GM19395 (cell line): Measurements from ENCODE around the gene MTAP.

Experiments
- ATAC-seq: cut with Tn5 transposase; IDR thresholded peaks from one replicate; pipeline ENCODE4 v1.9.1; 2021; ENCODE audit warnings: mild to moderate bottlenecking, moderate library complexity; ENCODE audit not compliant: unreplicated experiment

MTAP gene

DNA sequence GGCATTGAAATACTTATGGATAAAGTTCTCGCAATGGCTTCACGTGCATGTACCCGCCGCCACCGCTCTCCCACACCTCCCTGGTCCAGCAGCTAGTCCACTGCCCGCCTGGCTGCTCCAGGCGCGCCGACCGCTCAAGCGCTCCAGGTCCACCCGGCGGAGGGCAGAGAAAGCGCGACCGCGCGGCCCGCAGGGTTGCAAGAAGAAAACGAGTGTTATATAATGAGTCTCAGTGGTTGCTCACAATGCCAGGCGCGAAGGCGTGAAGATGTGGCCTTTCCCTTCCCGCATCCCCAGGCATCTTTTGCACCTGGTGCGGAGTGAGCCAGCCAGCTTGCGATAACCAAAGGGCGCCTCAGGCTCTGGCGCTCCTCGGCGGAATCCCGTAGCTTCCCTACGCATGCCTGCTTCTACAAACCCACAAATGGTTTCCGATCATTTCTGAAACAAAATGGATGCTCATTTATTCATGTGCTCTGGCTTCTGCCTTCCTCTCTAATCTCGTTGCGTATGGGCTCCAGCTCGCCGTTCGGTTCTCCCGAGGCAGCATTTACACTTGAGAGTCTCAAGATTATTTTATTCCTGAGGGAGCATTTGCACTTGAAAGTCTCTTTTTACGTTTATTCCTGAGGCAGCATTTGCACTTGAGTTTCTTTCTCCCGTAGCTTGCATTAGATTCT is 166.0 kb downstream of the MTAP start:
- ATAC-seq: no peak

DNA sequence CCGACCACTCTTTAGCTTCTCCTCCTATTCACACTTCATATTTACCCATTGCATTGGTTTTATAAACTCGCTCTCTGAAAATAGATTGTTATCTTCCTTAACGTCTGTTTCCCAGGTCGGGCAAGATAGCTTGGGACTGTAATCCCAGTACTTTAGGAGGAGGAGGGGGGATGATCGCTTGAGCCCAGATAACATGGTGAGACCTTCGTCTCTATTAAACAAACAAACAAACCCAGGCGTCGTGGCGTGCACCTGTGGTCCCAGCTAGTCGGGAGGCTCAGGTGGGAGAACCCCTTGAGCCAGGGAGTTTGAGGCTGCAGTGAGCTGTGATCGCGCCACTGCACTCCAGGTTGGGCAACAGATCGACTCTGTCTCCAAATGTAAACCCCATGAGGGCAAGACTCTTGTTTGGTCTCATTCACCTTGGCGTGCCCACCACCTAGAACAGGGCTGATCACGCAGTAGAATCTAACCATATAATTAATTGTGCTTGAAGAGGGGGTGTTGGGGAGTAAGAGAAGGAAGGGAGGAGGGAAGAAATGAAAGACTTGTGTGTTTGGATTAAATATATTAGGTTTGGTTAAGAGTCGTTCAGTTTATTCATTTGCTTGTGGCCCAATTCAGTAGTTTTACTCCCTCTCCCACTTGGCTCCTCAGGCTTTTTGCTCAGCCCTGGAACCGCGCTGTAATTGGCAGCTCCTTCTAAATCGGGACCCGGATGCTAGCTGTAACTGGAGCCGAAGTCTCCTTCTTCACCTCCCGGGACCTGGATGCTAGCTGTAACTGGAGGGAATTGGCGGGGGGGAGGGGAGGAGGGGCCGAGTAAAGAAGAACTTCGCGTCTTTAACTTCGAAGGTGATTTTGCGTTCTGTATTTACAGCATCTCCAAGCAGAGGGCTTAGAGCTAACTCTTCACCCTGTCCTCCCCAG is 166.8 kb downstream of the MTAP start:
- no peak for ATAC-seq

DNA sequence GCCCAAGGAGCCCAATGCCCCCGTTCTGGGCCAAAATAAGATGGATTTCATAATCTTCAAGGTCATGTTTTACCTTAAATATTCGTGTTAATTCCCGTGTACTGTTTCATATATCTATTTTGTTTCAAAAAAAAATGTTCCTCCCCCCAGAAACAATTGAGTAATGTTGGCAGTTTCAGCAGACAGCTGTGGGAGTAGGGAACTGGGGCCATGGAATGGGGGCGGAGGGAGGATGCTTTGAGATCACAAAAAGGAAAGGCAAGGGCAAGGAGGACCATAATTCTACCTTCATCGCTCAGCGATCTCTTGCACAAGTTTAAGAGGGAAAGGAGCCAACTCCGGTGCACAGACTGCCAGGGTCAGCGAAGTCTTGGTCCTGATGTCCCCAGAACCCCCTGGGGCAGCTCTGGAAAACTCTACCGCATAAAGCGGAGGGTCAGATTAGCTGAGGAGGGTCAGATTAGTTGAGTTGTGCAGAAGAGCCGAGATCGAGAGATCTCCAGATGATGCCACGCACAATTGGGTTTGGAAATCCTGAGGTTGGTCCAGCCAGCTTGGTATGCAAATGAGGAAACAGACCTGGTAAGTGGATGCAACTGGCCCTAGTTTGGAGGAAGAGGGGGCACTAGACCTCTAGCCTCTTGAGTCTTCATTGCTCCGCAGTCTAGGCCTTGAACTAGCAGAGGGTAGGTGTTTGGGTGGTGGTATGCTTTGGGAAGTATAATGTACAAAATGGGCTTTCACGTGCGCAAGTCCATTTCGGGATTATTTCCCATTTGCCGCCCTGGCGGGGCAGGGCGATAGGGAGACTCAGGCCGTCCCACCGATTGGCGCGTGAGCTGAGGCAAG is 167.7 kb downstream of the MTAP start:
- no peak for ATAC-seq

DNA sequence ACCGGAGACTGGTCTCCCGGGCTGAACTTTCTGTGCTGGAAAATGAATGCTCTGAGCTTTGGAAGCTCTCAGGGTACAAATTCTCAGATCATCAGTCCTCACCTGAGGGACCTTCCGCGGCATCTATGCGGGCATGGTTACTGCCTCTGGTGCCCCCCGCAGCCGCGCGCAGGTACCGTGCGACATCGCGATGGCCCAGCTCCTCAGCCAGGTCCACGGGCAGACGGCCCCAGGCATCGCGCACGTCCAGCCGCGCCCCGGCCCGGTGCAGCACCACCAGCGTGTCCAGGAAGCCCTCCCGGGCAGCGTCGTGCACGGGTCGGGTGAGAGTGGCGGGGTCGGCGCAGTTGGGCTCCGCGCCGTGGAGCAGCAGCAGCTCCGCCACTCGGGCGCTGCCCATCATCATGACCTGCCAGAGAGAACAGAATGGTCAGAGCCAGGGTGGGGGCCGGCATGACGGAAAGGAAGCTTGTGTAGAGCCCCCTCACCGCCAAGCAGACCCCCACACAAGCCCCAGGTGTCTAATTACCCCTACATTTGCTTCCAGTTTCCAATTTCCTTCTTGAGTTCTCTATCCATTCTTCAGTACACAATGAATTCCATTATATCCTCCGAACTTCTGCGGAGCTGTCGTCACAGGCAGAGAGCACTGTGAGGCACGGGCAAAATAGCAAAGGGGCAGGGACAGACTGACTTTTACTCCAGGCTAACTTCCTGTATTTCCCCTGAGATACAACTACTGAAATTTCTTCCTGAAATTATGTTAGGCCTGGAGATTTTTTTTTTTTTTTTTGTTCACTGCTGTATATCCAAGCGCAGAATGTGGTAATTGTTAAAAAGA is 168.6 kb downstream of the MTAP start:
- no peak for ATAC-seq

DNA sequence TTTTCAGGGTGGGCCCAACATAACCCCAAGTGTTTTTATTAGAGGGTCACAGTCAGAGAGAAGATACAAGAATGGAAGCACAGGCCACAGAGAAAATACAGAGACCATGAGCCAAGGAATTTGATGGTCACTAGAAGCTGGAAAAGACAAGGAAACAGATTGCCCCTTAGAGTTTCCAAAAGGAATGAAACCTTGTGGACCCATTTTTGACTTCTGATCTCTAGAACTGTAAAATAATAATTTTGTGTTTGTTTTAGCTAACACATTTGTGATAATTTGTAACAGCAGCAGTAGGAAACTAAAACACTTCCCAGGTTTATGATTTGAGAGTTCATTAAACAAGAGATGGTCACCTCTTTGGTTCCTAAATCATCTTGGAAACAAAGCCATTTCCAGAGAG is 169.9 kb downstream of the MTAP start:
- no peak for ATAC-seq

DNA sequence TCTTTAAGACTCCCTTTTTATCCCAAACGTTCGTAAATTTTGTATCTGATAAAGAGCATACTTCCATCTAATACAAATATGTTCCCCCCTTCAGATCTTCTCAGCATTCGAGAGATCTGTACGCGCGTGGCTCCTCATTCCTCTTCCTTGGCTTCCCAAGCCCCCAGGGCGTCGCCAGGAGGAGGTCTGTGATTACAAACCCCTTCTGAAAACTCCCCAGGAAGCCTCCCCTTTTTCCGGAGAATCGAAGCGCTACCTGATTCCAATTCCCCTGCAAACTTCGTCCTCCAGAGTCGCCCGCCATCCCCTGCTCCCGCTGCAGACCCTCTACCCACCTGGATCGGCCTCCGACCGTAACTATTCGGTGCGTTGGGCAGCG is 171.9 kb downstream of the MTAP start:
- no peak for ATAC-seq

DNA sequence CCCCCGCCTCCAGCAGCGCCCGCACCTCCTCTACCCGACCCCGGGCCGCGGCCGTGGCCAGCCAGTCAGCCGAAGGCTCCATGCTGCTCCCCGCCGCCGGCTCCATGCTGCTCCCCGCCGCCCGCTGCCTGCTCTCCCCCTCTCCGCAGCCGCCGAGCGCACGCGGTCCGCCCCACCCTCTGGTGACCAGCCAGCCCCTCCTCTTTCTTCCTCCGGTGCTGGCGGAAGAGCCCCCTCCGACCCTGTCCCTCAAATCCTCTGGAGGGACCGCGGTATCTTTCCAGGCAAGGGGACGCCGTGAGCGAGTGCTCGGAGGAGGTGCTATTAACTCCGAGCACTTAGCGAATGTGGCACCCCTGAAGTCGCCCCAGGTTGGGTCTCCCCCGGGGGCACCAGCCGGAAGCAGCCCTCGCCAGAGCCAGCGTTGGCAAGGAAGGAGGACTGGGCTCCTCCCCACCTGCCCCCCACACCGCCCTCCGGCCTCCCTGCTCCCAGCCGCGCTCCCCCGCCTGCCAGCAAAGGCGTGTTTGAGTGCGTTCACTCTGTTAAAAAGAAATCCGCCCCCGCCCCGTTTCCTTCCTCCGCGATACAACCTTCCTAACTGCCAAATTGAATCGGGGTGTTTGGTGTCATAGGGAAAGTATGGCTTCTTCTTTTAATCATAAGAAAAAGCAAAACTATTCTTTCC is 172.4 kb downstream of the MTAP start:
- peak; percentile 66 for ATAC-seq

DNA sequence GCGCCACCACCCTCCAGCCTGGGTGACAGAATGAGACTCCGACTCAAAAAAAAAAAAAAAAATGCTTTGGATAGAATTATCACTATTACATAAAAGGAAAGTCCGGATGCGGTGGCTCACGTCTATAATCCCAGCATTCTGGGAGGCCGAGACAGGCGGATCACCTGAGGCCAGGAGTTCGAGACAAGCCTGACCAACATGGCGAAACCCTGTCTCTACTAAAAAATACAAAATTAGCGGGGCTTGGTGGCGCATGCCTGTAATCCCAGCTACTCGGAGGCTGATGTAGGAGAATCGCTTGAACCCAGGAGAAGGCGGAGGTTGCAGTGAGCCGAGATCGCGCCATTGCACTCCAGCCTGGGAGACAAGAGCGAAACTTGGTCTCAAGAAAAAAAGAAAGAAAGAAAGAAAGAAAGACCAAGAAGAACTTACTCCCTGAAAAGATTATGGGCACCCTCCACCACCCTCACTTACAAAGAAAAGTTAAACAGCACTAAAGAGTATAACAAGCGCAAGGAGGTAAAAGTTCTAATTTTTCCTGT is 174.0 kb downstream of the MTAP start:
- ATAC-seq: no peak

DNA sequence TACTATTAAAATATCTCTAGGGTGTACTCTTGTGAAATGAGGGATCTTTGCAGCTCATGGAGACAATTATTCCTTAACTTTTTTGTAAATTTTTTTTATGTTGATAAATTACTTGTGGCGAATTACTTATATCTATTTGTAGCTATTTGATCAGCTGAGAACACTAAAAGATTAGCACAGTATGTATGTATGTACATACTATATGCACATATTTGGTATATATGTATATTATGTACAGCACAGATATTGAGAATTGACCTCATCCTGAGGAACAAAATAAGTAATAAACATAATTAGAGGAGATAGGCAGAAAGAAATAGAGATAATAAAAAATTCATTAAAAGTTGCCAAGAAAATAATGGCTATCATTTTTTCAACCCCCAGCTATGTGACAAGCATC is 180.0 kb downstream of the MTAP start:
- ATAC-seq: no peak

DNA sequence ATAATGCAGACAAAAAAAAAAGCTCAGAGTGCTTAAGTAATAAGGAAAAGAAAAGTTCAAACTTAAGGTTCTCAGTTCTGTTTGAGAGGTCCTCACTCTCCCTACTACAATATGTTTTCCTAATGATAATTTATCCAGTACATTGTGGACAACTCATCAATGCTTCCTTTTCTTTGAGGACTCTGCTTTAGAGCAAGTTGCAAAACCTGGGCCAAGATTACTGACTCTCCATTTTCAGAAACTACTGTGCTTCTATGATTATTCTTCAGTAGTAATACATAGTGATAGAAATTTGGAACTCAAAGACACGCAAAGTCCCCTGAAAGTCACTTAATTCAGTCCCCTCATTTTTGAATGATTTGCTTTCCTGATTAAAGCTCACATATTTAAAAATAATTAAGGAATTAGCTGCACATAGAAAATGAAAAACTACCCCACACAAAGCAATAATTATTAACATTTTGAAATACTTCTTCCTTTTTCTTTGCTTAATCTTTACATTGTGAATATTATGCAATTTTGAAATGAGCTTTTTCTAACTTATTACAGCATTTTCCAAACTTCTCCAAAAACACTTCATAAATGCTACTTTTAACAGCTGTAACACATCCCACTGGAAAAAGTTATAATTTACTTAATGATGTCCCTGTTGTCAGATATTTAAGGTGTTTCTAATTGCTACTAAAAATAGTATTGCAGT is 180.6 kb downstream of the MTAP start:
- ATAC-seq: no peak

DNA sequence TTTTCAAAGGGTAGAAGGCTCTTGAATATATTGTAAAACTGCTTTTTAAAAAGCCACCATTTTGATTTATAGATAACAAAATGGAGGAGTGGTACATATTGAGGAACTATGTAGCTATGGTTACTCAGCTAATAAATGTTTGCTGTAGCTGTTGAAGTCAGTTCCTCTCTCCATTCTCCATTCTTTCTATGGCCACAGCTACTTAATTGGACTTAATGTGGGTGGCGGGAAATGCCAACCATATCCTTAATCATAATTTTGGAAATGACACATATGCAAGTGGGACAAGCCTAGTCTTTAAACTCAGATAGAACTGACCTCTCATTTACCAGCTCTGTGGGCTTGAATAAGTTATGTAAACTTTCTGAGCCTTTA is 181.1 kb downstream of the MTAP start:
- no peak for ATAC-seq

DNA sequence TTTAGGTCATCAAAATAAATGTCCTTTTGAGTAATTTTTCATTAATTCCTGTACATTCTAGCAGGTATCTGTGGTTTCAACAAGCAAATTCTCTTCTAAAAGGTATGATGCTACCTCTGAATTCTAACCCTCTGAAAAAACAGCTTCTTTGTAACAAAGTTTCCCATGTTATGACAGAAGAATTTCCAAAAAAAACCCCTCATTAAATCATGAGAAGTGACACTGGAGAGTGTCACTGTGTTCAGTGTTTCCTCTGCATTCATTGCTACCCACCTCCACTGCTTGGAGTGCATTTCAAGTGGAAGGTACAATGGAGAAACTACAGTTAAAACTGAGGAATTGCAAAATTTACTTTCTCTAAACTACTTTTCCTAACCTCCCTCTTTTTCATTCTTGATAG is 181.7 kb downstream of the MTAP start:
- no peak for ATAC-seq

DNA sequence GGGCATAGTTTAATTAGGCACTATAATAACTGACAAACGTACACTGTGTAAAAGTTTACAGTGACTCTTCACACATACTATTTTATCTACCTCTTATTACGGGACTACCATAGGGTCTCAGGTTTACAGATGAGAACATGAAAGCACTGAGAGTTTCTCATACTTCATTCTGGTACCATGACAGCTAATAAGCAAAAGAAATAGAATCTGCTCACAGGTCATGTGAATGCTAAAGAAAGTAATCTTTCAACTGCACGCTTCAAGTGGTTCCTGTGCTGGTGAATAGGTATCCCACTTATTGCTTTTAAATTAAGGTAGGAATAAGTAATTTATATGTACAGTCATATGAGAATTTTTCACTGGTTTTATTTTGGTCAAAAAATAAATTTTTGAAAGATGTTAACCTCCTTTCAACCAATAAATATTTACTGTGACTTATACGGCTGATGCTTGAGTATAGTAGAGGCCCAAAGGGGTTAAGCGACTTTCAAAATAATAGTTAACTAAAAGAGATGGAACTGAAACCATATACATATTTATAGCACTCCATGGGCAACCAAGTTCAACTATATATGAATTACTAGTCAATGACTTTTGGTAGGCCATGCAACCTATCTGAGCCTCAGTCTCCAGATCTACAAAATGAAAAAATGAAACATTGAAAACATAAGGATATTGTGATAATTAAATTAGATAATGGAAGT is 183.7 kb downstream of the MTAP start:
- peak; percentile 77 for ATAC-seq
